HG03060 (cell line): ENCODE results near the gene PSMB11.

Experiments used
- ATAC-seq: cut with Tn5 transposase; IDR thresholded peaks from one replicate; pipeline ENCODE4 v1.9.1; 2021; ENCODE audit warnings: low read depth, moderate number of reproducible peaks; ENCODE audit not compliant: unreplicated experiment

Gene PSMB11

DNA sequence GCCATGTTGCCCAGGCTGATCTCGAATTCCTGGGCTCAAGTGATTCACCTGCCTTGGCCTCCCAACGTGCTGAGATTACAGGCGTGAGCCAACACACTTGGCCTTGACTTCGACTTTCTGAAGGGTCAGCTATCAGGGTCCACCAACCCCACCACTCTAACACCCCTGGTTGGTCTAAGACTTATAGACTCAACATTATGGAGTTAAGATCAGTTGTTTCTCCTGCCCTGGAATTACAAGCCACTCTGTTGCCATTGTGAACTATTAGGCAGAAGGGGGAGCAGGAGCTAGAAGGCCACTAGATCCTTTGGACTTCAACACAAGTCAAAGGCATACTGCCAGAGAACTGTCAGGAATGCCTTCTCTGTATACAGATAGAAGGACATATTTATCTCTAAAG lies 1.9 kb upstream of the PSMB11 start:
- ATAC-seq, result no peak

DNA sequence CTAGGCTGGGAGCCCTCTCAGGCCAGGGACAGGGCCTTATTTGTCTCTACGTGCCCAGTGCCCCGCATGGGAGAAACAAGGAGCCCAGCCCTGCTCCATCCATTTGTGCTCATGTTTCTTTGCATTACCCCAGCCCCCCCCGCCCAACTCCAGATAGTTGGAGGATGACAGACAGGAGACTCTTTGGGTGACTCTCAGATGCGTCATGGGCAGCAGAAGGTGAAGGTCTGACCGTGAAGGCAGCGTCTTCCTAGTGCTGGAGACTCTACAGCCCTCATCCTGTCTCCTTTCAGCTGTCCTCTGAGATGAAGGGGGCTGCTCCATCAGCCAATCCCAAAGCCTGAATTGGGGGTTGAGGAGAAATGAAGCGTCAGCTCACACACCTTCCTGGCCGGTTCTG lies 283 bp upstream of the PSMB11 start:
- no peak for ATAC-seq

DNA sequence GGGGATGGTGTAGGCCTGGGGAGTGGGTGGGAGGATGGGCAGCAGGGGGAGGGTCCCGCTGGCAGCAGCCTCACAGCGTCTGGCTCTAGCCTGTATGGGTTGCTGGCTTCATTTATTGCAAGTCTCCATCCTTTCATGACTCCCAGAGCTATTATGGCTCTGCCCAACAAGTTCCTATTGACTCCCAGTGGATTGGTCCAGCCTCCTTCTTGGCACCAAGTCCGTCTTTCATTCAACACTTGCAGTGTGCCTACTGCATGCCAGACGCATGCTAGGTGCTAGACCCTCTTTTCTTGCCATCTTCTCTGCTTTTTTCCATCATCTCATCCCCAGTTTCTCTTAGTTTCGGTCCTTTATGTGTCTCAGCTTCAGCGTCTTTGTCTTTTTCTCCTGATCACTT lies 1.1 kb downstream of the PSMB11 start:
- ATAC-seq, result no peak

DNA sequence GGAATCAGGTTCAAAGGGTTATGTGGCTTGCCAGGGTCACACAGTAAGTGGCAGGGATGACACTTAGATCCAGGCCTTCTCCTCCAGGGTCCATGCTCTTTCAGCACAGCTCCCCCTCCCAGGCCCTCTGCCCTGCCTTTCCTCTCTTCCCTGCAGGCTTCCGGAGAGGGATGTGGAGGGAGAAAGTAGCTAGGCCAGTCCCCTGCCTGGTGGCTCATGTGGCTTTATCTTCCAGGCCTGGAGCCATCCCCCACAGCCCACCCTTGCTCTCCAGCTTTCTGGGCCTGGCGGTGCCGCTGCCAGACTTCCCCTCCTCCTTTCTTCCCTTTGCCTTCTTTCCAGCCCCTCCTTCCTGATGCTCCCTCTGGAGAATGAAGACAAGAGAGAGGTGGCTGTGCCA lies 1.7 kb downstream of the PSMB11 start:
- no peak for ATAC-seq

DNA sequence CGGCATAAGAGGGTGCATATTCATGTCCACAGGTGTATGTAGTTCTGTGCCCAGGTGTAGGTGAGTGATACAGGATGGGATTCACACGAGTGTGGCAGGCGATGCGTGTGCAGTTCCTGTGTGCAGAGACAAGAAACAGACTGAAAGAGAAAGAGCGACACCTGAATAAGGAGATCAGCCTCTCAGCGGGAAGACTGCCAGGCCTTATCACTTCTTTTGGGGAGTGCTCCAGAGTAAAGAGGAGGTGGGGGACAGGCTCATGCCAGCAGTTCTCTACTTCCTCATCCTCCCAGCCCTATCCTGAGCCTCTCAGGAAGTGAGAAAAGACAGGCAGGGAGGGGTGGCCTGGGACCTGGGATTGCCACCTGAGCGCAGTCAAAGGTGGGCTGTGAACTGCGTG lies 2.8 kb downstream of the PSMB11 start:
- ATAC-seq, result no peak

DNA sequence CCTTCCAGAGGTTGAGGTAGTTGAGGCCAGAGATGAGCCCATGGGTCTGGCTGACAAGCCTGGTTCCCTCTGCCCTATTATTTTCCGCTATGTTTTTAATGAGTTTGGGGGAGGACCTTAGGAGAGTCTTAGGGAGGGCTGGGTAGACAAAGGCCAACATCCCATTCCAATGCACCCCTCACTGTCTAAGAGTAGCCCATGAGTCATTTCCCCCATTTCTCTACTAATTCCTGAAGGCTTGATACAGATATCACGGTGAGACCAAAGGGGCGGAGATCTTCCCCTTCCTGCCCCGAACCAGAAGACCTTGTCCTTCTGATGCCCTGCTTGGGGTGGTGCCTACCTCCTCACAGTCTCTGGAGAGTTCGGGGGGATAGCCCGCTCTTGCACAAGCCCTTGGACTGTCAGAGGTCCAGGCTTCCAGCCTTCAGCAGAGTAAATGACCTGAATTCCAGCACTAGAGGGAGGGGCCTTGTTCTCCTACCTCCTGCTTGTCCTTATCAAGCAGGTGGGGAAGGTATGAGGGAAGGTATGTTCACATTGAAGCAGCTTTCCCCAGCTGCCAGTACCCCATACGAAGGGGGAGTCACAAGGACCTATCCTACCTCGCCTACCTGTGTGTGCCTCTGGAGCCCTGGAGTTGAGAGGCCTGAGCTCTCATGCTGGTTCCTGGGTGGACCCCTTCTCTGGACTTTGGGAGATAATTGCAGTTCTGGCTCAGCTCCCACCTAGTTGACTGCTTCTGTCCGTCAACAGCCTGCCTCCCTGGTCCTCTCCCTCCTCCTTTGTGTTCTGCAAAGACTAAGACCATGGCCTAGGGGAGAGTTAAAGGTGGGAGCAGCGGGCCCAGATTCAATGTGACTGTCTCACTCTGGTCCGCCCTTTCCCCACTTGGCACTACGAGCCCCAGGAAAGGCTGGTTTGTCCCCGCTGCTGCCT lies 3.7 kb downstream of the PSMB11 start:
- no peak for ATAC-seq

DNA sequence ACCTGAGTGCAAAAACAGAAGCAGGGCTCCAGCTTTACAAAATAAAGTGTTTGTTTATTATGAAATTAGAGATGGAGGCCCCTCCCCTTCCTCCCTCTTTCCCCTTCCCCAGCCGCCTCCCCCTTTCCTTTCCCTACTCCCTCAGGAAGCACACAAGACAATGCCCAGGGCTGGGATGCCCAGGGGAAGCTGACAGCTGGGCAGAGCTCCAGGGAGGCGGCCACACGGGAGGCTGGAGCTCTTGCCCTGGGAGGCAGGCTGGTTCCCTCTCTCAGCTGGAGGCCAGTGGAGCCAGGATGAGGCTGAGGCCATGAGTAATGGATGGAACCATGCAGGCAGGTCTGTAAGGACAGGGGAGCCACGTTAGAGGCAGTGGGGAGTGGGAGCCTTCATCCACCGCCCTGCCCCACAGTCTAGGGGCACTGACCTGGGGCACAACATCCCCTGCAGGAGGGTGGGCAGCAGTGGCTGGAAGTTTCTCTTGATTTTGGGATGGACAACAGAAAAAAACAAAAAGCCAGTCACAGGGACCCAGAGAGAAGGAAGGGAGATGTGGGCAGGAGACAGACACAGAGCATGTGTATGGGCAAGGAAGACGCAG lies 5.1 kb downstream of the PSMB11 start:
- no peak for ATAC-seq

DNA sequence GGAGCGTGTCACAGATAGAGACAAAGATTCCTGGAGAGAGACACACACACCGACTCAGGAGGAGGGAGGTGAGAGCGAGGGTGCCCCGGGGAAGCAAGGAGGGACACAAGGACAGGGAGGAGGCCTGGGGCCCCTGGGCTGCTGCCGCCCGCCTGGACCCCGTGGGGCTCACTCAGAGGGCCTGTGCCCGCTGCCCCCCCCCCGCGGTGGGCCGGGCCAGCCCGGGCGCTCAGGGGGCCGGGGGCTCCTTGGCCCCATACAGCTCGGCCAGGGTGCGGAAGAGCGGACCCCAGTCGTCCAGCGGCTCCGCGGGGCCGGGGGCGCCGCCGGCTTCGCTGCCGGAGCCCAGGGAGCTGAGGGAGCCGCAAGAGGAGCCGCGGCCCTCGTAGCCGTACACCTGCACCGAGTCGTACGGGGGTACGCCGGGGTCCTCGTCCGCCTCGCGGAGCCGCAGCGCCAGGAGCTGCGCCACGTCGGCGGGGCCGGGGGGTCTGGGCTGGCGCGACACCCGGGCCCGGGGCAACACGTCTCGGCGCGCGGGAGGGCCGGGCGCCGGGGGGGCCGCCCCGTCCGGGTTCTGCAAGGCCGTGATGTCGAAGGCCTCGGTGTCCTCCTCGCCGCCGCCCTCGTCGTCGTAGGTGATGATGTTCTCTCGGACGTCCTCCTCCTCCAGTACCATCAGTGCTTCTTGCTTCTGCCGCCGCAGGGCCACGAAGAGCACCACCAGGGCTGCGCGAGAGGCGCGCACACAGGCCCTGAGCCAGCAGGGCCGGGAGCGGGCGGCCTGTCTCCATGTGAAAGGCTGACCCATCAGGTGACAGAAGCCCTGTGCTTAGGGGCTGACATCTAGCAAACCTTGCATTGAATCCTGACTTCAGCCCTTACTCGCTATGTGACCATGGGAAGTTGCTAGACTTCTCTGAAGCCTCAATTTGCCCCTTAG lies 6.0 kb downstream of the PSMB11 start:
- no peak for ATAC-seq

DNA sequence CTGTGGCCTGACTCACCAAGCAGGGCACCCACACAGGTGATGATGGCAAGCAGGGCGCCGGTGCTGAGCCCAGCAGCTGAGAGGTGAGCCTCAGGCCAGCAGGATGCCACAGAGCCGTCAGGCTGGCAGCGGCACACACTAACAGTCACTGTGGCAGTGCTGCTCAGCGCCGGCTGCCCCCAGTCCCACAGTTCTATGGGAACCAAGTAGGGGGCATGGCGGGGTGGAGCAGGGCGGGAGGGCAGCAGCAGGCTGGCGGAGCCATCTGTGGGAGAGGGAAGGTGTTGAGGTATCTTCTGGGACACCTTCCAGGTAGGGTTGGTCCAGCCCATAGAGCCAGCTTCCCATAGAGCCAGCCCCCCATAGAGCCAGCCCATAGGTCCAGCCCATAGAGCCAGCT lies 7.0 kb downstream of the PSMB11 start:
- ATAC-seq, result no peak

DNA sequence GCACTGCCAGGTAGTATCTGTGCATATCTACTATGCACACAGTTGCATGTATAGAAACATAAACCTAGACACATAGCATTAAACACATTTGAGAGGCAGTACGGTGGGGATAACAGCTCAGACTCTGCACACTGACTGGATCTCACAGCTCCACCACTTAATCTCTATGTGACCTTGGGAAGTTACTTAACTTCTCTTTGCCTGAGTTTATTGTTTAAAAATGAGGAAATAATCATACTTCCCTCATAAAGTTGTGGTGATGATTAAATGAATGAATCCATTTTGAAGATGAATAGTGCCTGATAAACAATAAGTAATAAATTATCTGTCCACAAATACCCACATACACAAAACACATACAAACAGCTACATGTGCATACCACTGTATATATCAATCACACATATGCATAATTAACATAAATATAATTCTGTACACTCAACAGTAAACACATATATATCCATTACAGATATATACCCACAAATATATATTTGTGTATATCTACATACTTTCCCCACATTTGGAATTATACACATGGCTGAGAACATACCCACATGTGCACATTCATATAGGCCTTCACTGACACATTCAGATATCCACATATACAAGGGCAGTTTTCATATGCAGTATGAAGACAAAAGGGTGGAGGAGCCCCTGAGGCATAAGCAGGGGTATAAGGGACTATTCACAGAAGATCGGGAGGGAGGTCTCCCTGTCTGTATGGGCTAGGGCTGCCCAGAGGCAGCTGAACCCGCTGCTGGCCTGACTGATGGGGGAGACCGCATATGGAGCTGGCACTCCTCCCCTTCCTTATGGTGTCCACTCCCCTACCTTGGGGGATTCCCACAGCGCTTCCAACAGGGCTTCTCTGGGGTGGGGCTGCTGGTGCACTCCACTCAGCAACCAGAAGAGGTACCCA lies 9.4 kb downstream of the PSMB11 start:
- ATAC-seq, result no peak

DNA sequence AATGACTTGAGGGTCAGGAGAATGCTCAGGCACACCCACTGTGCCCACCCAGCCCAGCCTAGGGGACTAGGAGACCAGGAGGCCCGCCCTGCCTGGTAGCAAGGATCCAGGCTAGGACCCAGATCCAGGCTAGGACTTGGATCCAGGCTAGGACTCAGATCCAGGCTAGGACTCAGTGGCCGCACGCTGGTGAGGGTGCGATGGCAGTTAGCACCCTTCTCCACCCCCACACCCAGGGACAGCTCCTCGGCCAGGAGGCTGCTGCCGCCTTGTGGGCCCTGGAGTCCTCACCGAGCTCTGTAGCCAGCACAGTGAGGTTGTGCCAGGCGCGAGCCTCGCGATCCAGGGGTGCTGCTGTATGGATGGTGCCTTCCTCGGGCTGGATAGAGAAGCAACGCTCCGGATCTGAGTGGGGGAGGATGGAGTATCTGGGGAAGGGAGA lies 10.2 kb downstream of the PSMB11 start:
- no peak for ATAC-seq

DNA sequence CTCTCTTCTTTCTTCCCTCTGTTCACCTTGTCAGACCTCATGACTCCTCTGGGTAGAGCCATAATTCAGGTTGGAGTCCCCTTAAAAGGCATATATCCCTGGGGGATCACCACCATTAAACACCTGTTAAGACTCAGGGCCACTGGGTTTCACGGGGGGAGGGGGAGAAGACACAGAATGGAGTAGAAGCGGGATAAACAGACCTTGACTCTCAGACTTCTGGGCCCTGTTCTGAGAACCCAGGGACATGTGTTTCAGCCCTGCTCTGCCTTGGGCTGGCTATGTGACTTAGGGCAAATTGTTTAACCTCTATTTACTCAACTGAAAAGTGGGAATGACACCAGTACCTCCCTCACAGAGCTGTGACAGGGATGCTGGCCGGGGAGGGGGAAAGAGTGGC lies 10.7 kb downstream of the PSMB11 start:
- no peak for ATAC-seq

DNA sequence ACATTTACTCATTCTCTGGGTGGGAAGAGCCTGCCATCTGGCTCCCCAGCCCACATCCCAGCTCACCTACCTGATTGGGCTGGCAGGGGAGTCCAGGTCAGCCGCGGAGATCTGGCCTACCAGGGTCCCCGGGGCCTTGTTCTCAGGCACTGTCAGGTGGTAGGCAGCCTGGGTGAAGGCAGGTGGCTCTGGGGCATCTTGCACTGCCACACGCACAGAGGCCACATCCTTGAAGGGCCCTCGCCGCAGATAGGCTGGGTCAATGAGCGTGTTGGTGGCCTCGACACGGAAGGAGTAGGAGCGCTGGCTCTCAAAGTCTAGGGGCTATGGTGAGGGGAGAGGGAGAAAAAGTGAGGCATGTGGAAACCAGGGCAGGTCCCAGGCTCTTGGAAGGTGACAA lies 11.4 kb downstream of the PSMB11 start:
- ATAC-seq, result no peak

DNA sequence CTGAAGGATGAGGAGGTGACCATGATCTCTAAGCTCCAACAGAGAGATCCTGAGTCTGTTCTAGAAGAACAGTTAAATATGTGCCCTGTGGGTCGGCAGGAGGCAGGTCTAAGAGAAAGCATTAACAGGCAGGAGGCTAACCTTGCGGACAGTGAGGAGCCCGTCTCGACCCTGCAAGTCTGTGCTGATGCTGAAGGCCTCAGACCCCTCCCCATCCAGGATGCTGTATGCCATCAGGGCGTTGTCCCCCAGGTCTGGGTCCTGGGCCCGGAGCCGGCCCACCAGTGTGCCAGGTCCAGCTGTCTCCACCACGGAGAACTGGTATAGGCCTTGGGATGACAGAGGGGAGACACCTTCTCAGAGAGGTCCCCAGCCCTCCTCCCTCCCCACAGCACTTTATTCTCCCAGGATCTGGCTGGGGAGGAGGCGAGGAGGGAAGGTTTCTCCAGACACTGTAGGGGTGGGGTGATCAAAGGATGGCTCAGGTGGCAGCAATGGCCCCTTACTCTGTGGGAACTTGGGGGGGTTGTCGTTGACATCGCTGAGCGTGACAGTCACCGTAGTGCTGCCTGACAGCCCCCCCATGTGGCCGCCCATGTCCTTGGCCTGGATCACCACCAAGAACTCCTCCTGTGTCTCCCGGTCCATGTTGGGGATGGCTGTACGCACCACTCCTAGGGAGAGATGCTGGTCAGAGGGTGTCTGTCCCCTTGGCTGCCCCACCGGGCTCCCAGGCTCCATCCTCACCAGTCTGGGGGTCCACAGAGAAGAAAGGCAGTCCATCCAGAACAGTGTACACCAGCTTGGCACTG lies 12.2 kb downstream of the PSMB11 start:
- no peak for ATAC-seq

DNA sequence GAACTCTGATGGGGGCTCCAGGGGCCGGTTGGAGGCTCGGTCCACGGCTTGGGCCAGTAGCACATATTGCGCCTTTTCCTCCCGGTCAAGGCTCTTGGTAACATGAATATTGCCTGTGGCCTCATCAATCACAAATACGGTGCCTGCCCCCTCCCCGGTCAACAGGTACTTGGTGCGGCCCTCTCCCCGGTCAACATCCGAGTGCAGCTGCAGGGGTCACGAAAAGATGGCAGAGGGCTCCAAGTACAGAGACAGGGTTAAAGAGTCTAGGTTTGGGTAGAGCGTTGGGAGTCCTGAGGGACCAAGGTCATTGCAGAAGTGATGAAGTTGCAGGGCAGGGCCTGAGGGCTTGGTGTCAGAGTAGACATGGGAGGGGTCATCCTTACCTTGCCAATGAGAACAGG lies 13.1 kb downstream of the PSMB11 start:
- no peak for ATAC-seq

DNA sequence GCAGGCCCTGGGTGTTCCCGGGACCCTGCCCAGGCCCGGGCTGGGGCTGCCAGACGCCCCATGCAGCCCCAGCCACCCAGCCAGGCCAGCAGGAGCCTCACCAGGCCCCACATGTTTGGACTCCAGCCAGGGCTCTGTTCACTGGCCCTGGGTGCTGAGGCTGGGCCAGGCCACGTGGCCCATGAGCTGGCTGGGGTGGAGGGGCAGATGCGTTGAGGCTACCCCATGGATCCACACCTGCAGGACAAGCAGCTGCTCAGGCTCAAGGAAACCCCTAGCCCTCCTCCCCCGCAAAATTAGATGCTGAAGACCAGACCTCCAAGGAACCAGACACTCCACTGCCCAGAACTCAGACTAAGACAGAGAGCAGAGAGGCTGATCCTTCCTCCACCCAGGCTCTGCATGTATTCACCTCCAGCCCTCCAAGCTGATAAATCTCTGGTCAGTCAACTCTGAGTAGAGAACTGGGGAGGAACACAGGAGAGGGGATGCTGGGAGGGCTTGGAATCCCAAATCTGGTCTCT lies 13.7 kb downstream of the PSMB11 start:
- ATAC-seq, result no peak

DNA sequence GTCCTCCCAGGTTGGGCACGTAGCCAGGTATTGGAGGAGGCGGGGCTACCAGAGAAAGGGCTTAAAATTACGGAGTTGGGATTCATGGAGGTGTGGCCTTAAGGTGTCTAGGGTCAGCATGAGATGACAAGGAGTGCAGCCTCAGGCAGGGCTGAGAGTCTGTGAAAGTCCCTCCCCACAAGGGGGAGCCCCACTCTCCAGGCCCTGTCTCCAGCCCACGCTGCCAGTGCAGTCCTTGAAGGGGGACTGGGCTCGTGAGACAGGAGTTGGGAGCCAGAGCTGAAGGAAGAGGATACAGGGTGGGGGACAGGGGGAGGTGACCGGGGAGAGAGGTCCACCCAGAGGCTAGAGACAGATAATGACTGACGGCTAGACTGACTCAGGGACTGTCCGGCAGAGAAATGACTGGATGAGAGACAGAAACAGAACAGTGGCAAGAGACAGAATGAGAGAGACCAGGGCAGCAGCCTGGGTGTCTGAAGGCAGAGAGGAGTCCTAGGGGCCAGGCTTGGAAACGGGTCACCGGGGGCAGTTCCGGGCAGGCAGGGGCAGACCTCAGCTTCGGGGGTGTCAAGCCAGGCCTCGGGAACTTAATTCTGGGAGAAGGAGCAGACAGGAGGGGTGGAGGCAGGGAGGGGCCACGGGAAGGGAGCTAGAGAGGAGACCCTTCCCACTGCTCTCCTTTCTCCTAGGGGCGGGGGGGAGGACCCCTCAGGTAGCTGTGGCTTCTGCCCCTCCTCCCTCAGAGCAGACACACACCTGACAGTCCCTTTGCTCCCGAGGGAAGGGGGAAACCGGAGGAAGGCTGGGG lies 14.3 kb downstream of the PSMB11 start:
- ATAC-seq, result no peak
